Astrocyte (in vitro differentiated cells and primary cell): ENCODE data around the gene OSER1. TPM values are rescaled to one million over a fixed set of nuclear protein-coding genes. Genes with fewer than 3 reads are reported as not detected.

Experiments
- DNase-seq: peaks from one replicate; pipeline ENCODE4 v3.0.0-alpha.2; 2010; ENCODE audit warnings: low read depth
- FAIRE-seq: peaks from 2 replicates; lab custom pipeline; 2011; peaks lifted over from hg19 to GRCh38; lab: Jason Lieb, UNC
- H2AFZ ChIP-seq: 2 replicates; pipeline ENCODE4 v1.6.0; 2012; ENCODE audit warnings: low read depth, low read length, inconsistent platforms
- H3K27ac ChIP-seq: 2 replicates; pipeline ENCODE4 v1.5.1; 2011; ENCODE audit warnings: low read depth, low read length, inconsistent platforms
- H3K27me3 ChIP-seq: 2 replicates; pipeline ENCODE4 v1.6.0; 2011; ENCODE audit warnings: low read length, inconsistent platforms; ENCODE audit not compliant: insufficient read depth
- H3K36me3 ChIP-seq: 2 replicates; pipeline ENCODE4 v1.5.1; 2011; ENCODE audit warnings: low read length, inconsistent platforms; ENCODE audit not compliant: insufficient read depth
- H3K4me1 ChIP-seq: 2 replicates; pipeline ENCODE4 v1.5.1; 2011; ENCODE audit warnings: low read length, inconsistent platforms; ENCODE audit not compliant: insufficient read depth
- H3K4me2 ChIP-seq: 2 replicates; pipeline ENCODE4 v1.6.0; 2012; ENCODE audit warnings: low read length, inconsistent platforms
- H3K4me3 ChIP-seq: 2 replicates; pipeline ENCODE4 v1.5.1; 2011; ENCODE audit warnings: low read depth, mild to moderate bottlenecking, low read length, inconsistent platforms; ENCODE audit not compliant: insufficient read depth
- H3K79me2 ChIP-seq: 2 replicates; pipeline ENCODE4 v1.6.0; 2012; ENCODE audit warnings: mild to moderate bottlenecking, low read length, inconsistent platforms; ENCODE audit not compliant: insufficient read depth
- H3K9ac ChIP-seq: 2 replicates; pipeline ENCODE4 v1.6.0; 2012; ENCODE audit warnings: mild to moderate bottlenecking, low read length, inconsistent platforms
- H3K9me3 ChIP-seq: 2 replicates; pipeline ENCODE4 v1.5.1; 2012; ENCODE audit warnings: low read depth, mild to moderate bottlenecking, low read length, inconsistent platforms; ENCODE audit not compliant: insufficient read depth
- H4K20me1 ChIP-seq: 2 replicates; pipeline ENCODE4 v1.6.0; 2012; ENCODE audit warnings: low read length, inconsistent platforms; ENCODE audit not compliant: insufficient read depth
- H3K27ac Mint-ChIP-seq: one replicate; pipeline ENCODE4 v1.8.0; 2021; ENCODE audit warnings: mild to moderate bottlenecking, mixed read lengths; ENCODE audit not compliant: unreplicated experiment
- H3K27me3 Mint-ChIP-seq: one replicate; pipeline ENCODE4 v1.8.0; 2021; ENCODE audit warnings: low read depth, mixed read lengths; ENCODE audit not compliant: unreplicated experiment
- H3K36me3 Mint-ChIP-seq: one replicate; pipeline ENCODE4 v1.8.0; 2021; ENCODE audit warnings: low read depth, mixed read lengths; ENCODE audit not compliant: unreplicated experiment
- H3K4me1 Mint-ChIP-seq: one replicate; pipeline ENCODE4 v1.8.0; 2021; ENCODE audit warnings: low read depth, mixed read lengths; ENCODE audit not compliant: unreplicated experiment
- H3K4me3 Mint-ChIP-seq: one replicate; pipeline ENCODE4 v1.8.0; 2021; ENCODE audit warnings: mild to moderate bottlenecking, moderate library complexity, mixed read lengths; ENCODE audit not compliant: unreplicated experiment
- H3K9me3 Mint-ChIP-seq: one replicate; pipeline ENCODE4 v1.8.0; 2021; ENCODE audit warnings: mild to moderate bottlenecking, mixed read lengths; ENCODE audit not compliant: unreplicated experiment
- CTCF ChIP-seq: IDR thresholded peaks from 2 replicates; pipeline ENCODE4 v1.5.1; 2011; ENCODE audit warnings: low read depth, mild to moderate bottlenecking, inconsistent platforms, low read length, moderate library complexity; ENCODE audit not compliant: insufficient read depth
- EZH2 ChIP-seq: IDR thresholded peaks from 2 replicates; pipeline ENCODE4 v1.6.1; 2012; ENCODE audit warnings: mild to moderate bottlenecking, low read length, inconsistent platforms; ENCODE audit not compliant: insufficient read depth
- total RNA-seq: library from RNA; stranded (reverse); gene quantifications from 2 replicates; pipeline ENCODE4 v1.2.1, GENCODE V29; 2021

Gene OSER1
- total RNA-seq, 1 donor from 2014 or later: 30.9 TPM

- Histone ChIP-seq H3K36me3 (no peaks in the 10 kb centered on the region), H3K27ac (no peak overlapping the region), H3K27me3 (no peaks in the 10 kb centered on the region), H3K4me2 (no peak overlapping the region), H4K20me1 (no peaks in the 10 kb centered on the region), H3K79me2 (no peaks in the 10 kb centered on the region), H3K9me3 (no peaks in the 10 kb centered on the region), H2AFZ (no peak overlapping the region), H3K9ac (no peak overlapping the region), H3K4me1 (no peaks in the 10 kb centered on the region), H3K4me3 (no peak overlapping the region)
- Mint-ChIP-seq H3K9me3 (peaks cover 1% of the 10 kb centered on the region), H3K27me3 (peaks cover 33% of the 10 kb centered on the region), H3K4me3 (no peak overlapping the region), H3K27ac (no peak overlapping the region), H3K36me3 (peaks cover 1% of the 10 kb centered on the region), H3K4me1 (no peaks in the 10 kb centered on the region)
- FAIRE-seq (no peak), DNase-seq (no peak)
- TF ChIP-seq EZH2: no peak
- no peak for TF ChIP-seq CTCF
Observed at GRCh38 chr20:44256961-44257360, 46.4 kb upstream of the OSER1 start.

GRCh38 chr20:44255942-44256341 lies 45.4 kb upstream of the OSER1 start:
- H3K27ac Mint-ChIP-seq: no peak overlapping the region
- peaks cover 27% of the 10 kb centered on the region for H3K27me3 Mint-ChIP-seq
- no peak overlapping the region for H3K4me2 ChIP-seq
- H3K36me3 Mint-ChIP-seq: peaks cover 1% of the 10 kb centered on the region
- no peaks in the 10 kb centered on the region for H3K4me1 Mint-ChIP-seq
- H3K4me3 ChIP-seq: no peak overlapping the region
- H4K20me1 ChIP-seq: no peaks in the 10 kb centered on the region
- FAIRE-seq (no peak), DNase-seq (no peak)
- H3K4me1 ChIP-seq: no peaks in the 10 kb centered on the region
- H3K27me3 ChIP-seq: no peaks in the 10 kb centered on the region
- no peaks in the 10 kb centered on the region for H3K9me3 Mint-ChIP-seq
- H3K9ac ChIP-seq: no peak overlapping the region
- H3K79me2 ChIP-seq: no peaks in the 10 kb centered on the region
- no peak overlapping the region for H3K27ac ChIP-seq
- no peak for TF ChIP-seq CTCF
- TF ChIP-seq EZH2: no peak
- H3K36me3 ChIP-seq: no peaks in the 10 kb centered on the region
- H3K4me3 Mint-ChIP-seq: no peak overlapping the region
- H2AFZ ChIP-seq: no peak overlapping the region
- H3K9me3 ChIP-seq: no peaks in the 10 kb centered on the region

- H3K27me3 Mint-ChIP-seq: peaks cover 29% of the 10 kb centered on the region
- no peak overlapping the region for H3K4me2 ChIP-seq
- FAIRE-seq (no peak), DNase-seq (no peak)
- no peak overlapping the region for H3K9ac ChIP-seq
- H3K4me3 ChIP-seq: no peak overlapping the region
- no peaks in the 10 kb centered on the region for H3K36me3 Mint-ChIP-seq
- H3K9me3 ChIP-seq: no peaks in the 10 kb centered on the region
- no peak for TF ChIP-seq CTCF
- TF ChIP-seq EZH2: no peak
- H2AFZ ChIP-seq: no peak overlapping the region
- H4K20me1 ChIP-seq: no peaks in the 10 kb centered on the region
- no peak overlapping the region for H3K27ac Mint-ChIP-seq
- H3K79me2 ChIP-seq: no peaks in the 10 kb centered on the region
- no peak overlapping the region for H3K4me3 Mint-ChIP-seq
- no peaks in the 10 kb centered on the region for H3K36me3 ChIP-seq
- H3K27ac ChIP-seq: no peak overlapping the region
- no peaks in the 10 kb centered on the region for H3K4me1 ChIP-seq
- H3K4me1 Mint-ChIP-seq: no peaks in the 10 kb centered on the region
- H3K27me3 ChIP-seq: no peaks in the 10 kb centered on the region
- H3K9me3 Mint-ChIP-seq: no peaks in the 10 kb centered on the region
Observed at GRCh38 chr20:44254073-44254472, 43.5 kb upstream of the OSER1 start.
